Vagina (tissue), 2 donors: ENCODE measurements around the gene THADA.
"Not testable (repeated sequence)": the region's sequence is repeated elsewhere in the genome, so short reads cannot be mapped to it uniquely, and the experiment has no call there.

Source experiments
- CTCF ChIP-seq, 3 experiments: fragments of 450-650 bp in 2 of 3; fragments of 200-600 bp in 1 of 3; sonication (generic) in 1 of 3; IDR thresholded peaks; one replicate each; pipeline ENCODE4 v1.5.1; 2017 to 2019; ENCODE audit warnings: antibody characterized with exemption in 3 of 3, mild to moderate bottlenecking in 2 of 3, moderate library complexity in 2 of 3
- POLR2A ChIP-seq, 2 donors: fragments of 450-650 bp; IDR thresholded peaks; one replicate each; pipeline ENCODE4 v1.6.1; 2017; ENCODE audit warnings: antibody characterized with exemption in 2 of 2, mild to moderate bottlenecking in 2 of 2, moderate library complexity in 2 of 2
- POLR2AphosphoS5 ChIP-seq, 2 donors: sonication (generic); formaldehyde crosslinking; IDR thresholded peaks; one replicate each; pipeline ENCODE4 v1.9.0; 2017; ENCODE audit warnings: antibody characterized with exemption in 2 of 2, mild to moderate bottlenecking in 2 of 2, low read depth in 1 of 2; ENCODE audit not compliant: insufficient read depth in 1 of 2

DNA sequence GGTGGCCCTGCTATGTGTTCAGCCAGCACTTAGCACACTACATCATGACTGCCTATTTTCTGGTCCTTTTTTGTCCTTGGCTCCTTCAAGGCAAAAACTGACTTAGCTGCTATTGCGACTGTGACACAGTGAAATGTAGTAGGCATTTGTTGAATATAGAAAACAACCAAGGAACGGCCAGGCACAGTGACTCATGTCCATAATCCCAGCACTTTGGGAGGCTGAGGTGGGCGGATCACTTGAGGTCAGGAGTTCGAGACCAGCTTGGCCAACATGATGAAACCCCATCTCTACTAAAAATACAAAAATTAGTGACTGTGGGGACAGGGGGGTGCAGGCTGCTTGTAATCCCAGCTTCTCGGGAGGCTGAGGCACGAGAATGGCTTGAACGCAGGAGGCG, 199.5 kb downstream of the THADA start:
- not testable (repeated sequence) for TF ChIP-seq CTCF (IDR thresholded peaks at IDR 0.05); POLR2A (IDR thresholded peaks at IDR 0.05); POLR2AphosphoS5 (IDR thresholded peaks at IDR 0.05; ENCODE audit: insufficient read depth in 1 of 2, low read depth in 1 of 2)
